Thyroid gland (tissue), 4 donors: ENCODE data around the gene F2RL2. TPM values are rescaled to one million over a fixed set of nuclear protein-coding genes. Genes with fewer than 3 reads are reported as not detected.

ENCODE experiments used
- DNase-seq, 2 donors: peaks; one replicate each; pipeline ENCODE4 v3.0.0-alpha.2; 2019
- H3K27ac ChIP-seq, 3 donors: fragments of 200-600 bp; sonication (generic); 1 replicate in 2 of 3; 2 replicates in 1 of 3; pipeline ENCODE4 v1.5.1; 2016 to 2019; ENCODE audit warnings: mild to moderate bottlenecking in 1 of 3, moderate library complexity in 1 of 3
- H3K27me3 ChIP-seq: fragments of 200-600 bp; sonication (generic); one replicate; pipeline ENCODE4 v1.5.1; 2019
- H3K36me3 ChIP-seq, 2 donors: fragments of 200-600 bp; sonication (generic); one replicate each; pipeline ENCODE4 v1.5.1; 2016 to 2019
- H3K4me1 ChIP-seq, 2 donors: fragments of 200-600 bp; sonication (generic); one replicate each; pipeline ENCODE4 v1.5.1; 2017 to 2019
- H3K4me3 ChIP-seq, 3 donors: fragments of 200-600 bp; sonication (generic); replicated peaks in 1 of 3; 1 replicate in 2 of 3; 2 replicates in 1 of 3; pipeline ENCODE4 v1.5.1; 2016; ENCODE audit warnings: mild to moderate bottlenecking in 1 of 3
- H3K9me3 ChIP-seq: fragments of 200-600 bp; sonication (generic); one replicate; pipeline ENCODE4 v1.5.1; 2017
- POLR2A ChIP-seq, 2 donors: fragments of 450-650 bp; IDR thresholded peaks; one replicate each; pipeline ENCODE4 v1.6.1; 2017; ENCODE audit warnings: antibody characterized with exemption in 2 of 2, mild to moderate bottlenecking in 2 of 2, moderate library complexity in 1 of 2
- WGBS, 2 donors: methylation state at CpG; one replicate each; pipeline ENCODE4 v1.1.5; 2017; 5-methylcytosine and 5-hydroxymethylcytosine counted together
- intact Hi-C: fragments of 100-400 bp; cut with DNase I; formaldehyde crosslinking; loops from one replicate; pipeline ENCODE4 v1.15.1; 2023
- total RNA-seq, 4 donors: library from RNA; depleted of rRNA; stranded (reverse); fragments of >200 nt; gene quantifications; one replicate each; pipeline ENCODE4 v1.2.3, GENCODE V29; 2016
- TF ChIP-seq, protein P1 (sequence below), 6 experiments: fragments of 200-600 bp in 3 of 6; fragments of 450-650 bp in 3 of 6; sonication (generic) in 3 of 6; IDR thresholded peaks; one replicate each; pipeline ENCODE4 v1.5.1; 2016 to 2019; ENCODE audit warnings: antibody characterized with exemption in 6 of 6, mild to moderate bottlenecking in 2 of 6, inconsistent platforms in 1 of 6, moderate library complexity in 1 of 6

The F2RL2 gene
- total RNA-seq, 4 donors from 2014 or later = 0.13 to 0.73 (median 0.33) TPM

DNA sequence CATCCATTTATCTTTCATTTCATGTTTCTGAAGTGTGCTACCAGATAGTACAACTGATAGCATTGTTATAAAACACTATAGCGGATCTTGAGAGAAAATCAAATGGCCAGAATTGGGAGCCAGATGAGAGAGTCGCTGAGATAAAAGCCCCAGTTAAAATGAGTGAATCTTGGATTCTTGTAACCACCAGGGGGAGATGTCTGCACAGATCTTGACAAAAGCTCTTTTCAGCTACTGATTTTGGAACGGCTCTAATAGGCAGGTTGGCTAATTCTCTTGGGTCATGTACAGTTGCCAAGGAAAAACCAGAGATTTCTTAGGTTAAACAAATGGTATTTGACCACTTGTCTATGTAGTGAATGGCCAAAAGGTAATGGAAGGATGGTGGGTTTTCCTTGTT, 21.7 kb downstream of the F2RL2 start:
- intact Hi-C loops = loop anchor here (5.0 kb wide), 1 partner anchor 171 kb away; no protein-coding TSS in a partner anchor
- Histone ChIP-seq H3K36me3 (no peaks in the 10 kb centered on the region), H3K4me1 (no peaks in the 10 kb centered on the region), H3K27ac (no peak overlapping the region), H3K4me3 (no peak overlapping the region), H3K9me3 (no peaks in the 10 kb centered on the region), H3K27me3 (no peaks in the 10 kb centered on the region)
- DNase-seq = no peak
- WGBS, 2 donors = 26 to 29% methylated on average over 3 of the region's 3 CpGs
- TF ChIP-seq, protein P1, sequence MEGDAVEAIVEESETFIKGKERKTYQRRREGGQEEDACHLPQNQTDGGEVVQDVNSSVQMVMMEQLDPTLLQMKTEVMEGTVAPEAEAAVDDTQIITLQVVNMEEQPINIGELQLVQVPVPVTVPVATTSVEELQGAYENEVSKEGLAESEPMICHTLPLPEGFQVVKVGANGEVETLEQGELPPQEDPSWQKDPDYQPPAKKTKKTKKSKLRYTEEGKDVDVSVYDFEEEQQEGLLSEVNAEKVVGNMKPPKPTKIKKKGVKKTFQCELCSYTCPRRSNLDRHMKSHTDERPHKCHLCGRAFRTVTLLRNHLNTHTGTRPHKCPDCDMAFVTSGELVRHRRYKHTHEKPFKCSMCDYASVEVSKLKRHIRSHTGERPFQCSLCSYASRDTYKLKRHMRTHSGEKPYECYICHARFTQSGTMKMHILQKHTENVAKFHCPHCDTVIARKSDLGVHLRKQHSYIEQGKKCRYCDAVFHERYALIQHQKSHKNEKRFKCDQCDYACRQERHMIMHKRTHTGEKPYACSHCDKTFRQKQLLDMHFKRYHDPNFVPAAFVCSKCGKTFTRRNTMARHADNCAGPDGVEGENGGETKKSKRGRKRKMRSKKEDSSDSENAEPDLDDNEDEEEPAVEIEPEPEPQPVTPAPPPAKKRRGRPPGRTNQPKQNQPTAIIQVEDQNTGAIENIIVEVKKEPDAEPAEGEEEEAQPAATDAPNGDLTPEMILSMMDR (IDR thresholded peaks at IDR 0.05) = peak in 5 of 6 experiments; percentile 52 to 88 (median 69)
- no peak for TF ChIP-seq POLR2A (IDR thresholded peaks at IDR 0.05)

GRCh38 chr5:76600716-76601115, 22.5 kb downstream of the F2RL2 start:
- no peak for DNase-seq
- Histone ChIP-seq H3K9me3 (no peaks in the 10 kb centered on the region), H3K27me3 (no peaks in the 10 kb centered on the region), H3K36me3 (no peaks in the 10 kb centered on the region), H3K4me3 (no peak overlapping the region), H3K27ac (no peak overlapping the region), H3K4me1 (no peaks in the 10 kb centered on the region)
- intact Hi-C loops = loop anchor here (5.0 kb wide), 1 partner anchor 172 kb away; no protein-coding TSS in a partner anchor
- TF ChIP-seq, protein P1 (IDR thresholded peaks at IDR 0.05) = no peak
- no peak for TF ChIP-seq POLR2A (IDR thresholded peaks at IDR 0.05)
- 74 to 80% methylated on average over 4 of the region's 4 CpGs for WGBS, 2 donors

DNA sequence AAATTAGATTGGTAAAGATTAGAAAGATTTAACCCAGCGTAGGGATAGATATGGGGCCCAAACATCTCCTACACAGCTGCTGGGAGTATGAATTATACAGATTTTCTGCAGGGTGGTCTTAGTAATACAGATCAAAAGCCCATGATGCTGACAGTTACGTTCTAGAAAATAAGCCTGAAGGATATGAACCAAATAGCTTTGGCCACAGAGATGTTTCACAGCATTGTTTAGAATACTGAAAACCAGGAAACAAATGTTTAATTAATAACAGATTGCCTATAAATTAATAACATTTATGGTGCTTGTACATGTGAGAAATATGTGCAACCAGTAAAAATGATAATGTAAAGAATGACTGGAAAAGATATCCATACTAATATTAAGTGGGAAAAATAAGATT, 24.7 kb downstream of the F2RL2 start:
- no peaks in the 10 kb centered on the region for H3K36me3 ChIP-seq
- TF ChIP-seq POLR2A (IDR thresholded peaks at IDR 0.05) = no peak
- TF ChIP-seq, protein P1 (IDR thresholded peaks at IDR 0.05) = no peak
- no peaks in the 10 kb centered on the region for H3K9me3 ChIP-seq
- 86 to 97% methylated on average over 2 of the region's 2 CpGs for WGBS, 2 donors
- no peak overlapping the region for H3K4me3 ChIP-seq
- DNase-seq = no peak
- no peak overlapping the region for H3K27ac ChIP-seq
- intact Hi-C loops = no loop called here
- no peaks in the 10 kb centered on the region for H3K27me3 ChIP-seq
- H3K4me1 ChIP-seq = no peaks in the 10 kb centered on the region

DNA sequence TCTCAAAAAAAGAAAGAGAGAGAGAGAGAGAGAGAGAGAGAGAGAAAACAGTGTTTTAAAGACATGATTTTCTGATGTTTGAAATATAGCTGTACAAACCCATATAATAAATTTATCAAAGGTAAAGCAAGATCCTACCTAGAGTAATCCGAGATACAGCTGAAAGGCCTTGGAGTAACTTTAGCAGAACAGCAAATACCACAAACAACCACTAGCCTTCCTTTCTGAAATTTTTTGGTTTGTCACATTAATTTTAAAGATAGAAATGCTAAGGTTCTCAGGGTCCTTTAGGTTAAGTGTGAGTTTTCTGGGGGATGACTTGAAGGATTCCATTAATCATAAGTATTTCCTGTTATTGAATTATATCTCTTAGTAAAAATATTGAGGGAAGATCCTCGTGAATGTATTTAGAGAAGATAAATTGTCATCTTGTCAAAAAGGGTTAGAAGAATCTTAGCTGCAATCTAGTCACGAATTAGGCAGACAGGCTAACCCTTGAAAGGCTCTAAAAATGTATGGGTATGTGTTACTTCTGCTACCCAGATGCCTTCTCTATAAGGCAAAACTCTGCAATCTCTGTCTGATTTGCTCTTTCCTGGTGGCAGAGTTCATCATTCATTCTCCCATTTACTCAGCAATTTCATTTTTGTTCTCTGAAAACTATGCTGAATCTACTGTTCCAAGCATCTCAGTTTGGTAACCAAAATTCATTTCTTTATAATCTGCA, 27.3 kb downstream of the F2RL2 start:
- no peaks in the 10 kb centered on the region for H3K4me1 ChIP-seq
- no peak overlapping the region for H3K27ac ChIP-seq
- no peaks in the 10 kb centered on the region for H3K27me3 ChIP-seq
- no peaks in the 10 kb centered on the region for H3K9me3 ChIP-seq
- TF ChIP-seq, protein P1 (IDR thresholded peaks at IDR 0.05) = no peak
- TF ChIP-seq POLR2A (IDR thresholded peaks at IDR 0.05) = no peak
- intact Hi-C loops = no loop called here
- no peak for DNase-seq
- no peak overlapping the region for H3K4me3 ChIP-seq
- 92% methylated on average over 3 of the region's 3 CpGs for WGBS, 2 donors
- no peaks in the 10 kb centered on the region for H3K36me3 ChIP-seq

GRCh38 chr5:76594107-76594506, 29.1 kb downstream of the F2RL2 start:
- Histone ChIP-seq H3K4me3 (no peak overlapping the region), H3K9me3 (no peaks in the 10 kb centered on the region), H3K27ac (no peak overlapping the region), H3K27me3 (no peaks in the 10 kb centered on the region), H3K36me3 (no peaks in the 10 kb centered on the region), H3K4me1 (no peaks in the 10 kb centered on the region)
- DNase-seq = no peak
- TF ChIP-seq, protein P1 (IDR thresholded peaks at IDR 0.05) = no peak
- no peak for TF ChIP-seq POLR2A (IDR thresholded peaks at IDR 0.05)
- intact Hi-C loops = no loop called here
- 80 to 81% methylated on average over 4 of the region's 4 CpGs for WGBS, 2 donors
